Measurements from ENCODE around the gene IRF5.
"Not testable (repeated sequence)": the region's sequence is repeated elsewhere in the genome, so short reads cannot be mapped to it uniquely, and the experiment has no call there.

IRF5 gene

DNA sequence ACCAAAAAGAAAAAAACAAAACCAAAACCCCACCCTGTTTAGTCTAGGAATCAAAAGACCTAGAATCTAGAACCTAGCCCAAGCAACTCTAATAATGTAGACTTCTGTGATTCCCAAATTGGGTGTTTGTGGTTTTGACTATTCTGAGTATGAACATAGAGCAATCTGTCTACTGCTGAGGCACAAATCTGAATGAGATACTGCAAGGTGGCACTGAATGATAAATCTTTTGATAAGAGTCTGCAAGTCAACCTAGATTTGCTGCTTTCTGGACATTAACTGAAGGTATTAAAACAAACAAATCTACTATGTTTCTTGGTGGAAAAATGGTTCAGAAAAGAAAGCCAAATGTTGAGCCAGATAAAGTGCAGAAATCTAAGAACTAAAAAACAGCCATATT lies 50.6 kb downstream of the IRF5 start:
- H3K4me1 ChIP-seq (ENCODE audit: insufficient read depth, poor library complexity, severe bottlenecking), result no peaks in the 10 kb centered on the region
- DNase-seq (ENCODE audit: low spot score) (no peak), ATAC-seq (ENCODE audit: low read depth) (no peak)
- no peak overlapping the region for H3K4me3 ChIP-seq (ENCODE audit: severe bottlenecking)
- TF ChIP-seq, protein P1, sequence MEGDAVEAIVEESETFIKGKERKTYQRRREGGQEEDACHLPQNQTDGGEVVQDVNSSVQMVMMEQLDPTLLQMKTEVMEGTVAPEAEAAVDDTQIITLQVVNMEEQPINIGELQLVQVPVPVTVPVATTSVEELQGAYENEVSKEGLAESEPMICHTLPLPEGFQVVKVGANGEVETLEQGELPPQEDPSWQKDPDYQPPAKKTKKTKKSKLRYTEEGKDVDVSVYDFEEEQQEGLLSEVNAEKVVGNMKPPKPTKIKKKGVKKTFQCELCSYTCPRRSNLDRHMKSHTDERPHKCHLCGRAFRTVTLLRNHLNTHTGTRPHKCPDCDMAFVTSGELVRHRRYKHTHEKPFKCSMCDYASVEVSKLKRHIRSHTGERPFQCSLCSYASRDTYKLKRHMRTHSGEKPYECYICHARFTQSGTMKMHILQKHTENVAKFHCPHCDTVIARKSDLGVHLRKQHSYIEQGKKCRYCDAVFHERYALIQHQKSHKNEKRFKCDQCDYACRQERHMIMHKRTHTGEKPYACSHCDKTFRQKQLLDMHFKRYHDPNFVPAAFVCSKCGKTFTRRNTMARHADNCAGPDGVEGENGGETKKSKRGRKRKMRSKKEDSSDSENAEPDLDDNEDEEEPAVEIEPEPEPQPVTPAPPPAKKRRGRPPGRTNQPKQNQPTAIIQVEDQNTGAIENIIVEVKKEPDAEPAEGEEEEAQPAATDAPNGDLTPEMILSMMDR (IDR thresholded peaks at IDR 0.05; ENCODE audit: poor library complexity, severe bottlenecking), result no peak
- no peaks in the 10 kb centered on the region for H3K9me3 ChIP-seq (ENCODE audit: severe bottlenecking)
- H3K36me3 ChIP-seq (ENCODE audit: low read depth), result peaks cover 97% of the 10 kb centered on the region
- no peaks in the 10 kb centered on the region for H3K27me3 ChIP-seq (ENCODE audit: insufficient read depth, poor library complexity, severe bottlenecking)
- no peak overlapping the region for H3K27ac ChIP-seq (ENCODE audit: poor library complexity, severe bottlenecking)

DNA sequence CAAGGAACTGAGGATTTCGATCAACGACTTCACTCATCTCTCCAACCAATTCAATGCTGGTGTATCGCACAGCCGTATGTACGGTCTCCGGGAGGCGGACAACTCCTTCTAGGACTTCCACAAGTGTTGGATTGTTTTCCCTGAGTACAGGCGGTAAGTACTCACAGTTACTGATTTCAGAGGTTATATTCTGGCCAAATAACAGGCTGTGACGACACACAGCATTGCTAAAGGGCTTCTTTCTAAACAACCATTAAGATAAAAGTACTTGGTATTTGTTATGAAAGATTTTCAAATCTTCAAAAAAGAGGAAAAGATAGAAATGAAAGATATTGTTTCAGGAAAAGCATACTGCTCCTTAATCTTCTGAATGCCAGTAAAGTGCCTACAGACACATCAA lies 52.2 kb downstream of the IRF5 start:
- H3K36me3 ChIP-seq (ENCODE audit: low read depth), result peaks cover 88% of the 10 kb centered on the region
- H3K4me1 ChIP-seq (ENCODE audit: insufficient read depth, poor library complexity, severe bottlenecking), result no peaks in the 10 kb centered on the region
- no peak overlapping the region for H3K27ac ChIP-seq (ENCODE audit: poor library complexity, severe bottlenecking)
- ATAC-seq (ENCODE audit: low read depth), result no peak
- TF ChIP-seq, protein P1 (IDR thresholded peaks at IDR 0.05; ENCODE audit: poor library complexity, severe bottlenecking), result no peak
- no peaks in the 10 kb centered on the region for H3K9me3 ChIP-seq (ENCODE audit: severe bottlenecking)
- no peak overlapping the region for H3K4me3 ChIP-seq (ENCODE audit: severe bottlenecking)
- no peaks in the 10 kb centered on the region for H3K27me3 ChIP-seq (ENCODE audit: insufficient read depth, poor library complexity, severe bottlenecking)
- no peak for DNase-seq (ENCODE audit: low spot score)

DNA sequence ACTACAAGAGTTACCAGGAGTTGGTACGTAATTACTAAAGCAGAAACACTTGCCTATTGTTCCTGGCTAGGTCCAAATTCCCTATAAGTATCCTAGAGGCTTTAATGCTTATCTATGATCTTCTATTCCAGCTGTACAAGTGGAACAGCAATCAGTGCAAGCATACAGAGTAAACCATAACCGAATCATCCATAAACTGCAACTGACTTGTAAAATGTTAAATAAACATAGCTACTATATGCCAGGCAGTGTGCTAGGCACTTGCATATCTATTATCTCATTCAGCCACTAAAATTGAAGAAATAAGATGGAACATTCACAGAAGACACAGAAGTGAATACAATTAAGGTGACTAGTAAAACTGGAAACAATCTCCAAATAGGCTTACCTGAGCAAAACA lies 55.7 kb downstream of the IRF5 start:
- Histone ChIP-seq H3K4me1 (ENCODE audit: insufficient read depth, poor library complexity, severe bottlenecking) (no peaks in the 10 kb centered on the region), H3K27ac (ENCODE audit: poor library complexity, severe bottlenecking) (no peak overlapping the region), H3K27me3 (ENCODE audit: insufficient read depth, poor library complexity, severe bottlenecking) (no peaks in the 10 kb centered on the region), H3K4me3 (ENCODE audit: severe bottlenecking) (no peak overlapping the region), H3K36me3 (ENCODE audit: low read depth) (peaks cover 85% of the 10 kb centered on the region), H3K9me3 (ENCODE audit: severe bottlenecking) (no peaks in the 10 kb centered on the region)
- TF ChIP-seq, protein P1 (IDR thresholded peaks at IDR 0.05; ENCODE audit: poor library complexity, severe bottlenecking), result no peak
- ATAC-seq (ENCODE audit: low read depth), result no peak
- no peak for DNase-seq (ENCODE audit: low spot score)

DNA sequence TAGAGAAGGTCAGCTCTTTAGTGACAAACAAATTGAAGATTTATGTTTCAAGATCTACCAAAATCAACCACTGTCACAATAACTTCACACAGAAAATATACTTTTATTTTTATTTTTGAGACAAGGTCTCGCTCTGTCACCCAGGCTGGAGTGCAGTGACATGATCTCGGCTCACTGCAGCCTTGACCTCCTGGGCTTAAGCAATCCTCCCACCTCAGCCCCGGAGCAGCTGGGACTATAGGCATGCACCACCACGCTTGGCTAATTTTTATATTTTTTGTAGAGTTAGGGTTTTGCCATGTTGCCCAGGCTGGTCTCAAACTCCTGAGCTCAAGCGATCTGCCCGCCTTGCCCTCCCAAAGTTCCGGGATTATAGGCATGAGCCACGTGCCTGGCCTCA lies 56.8 kb downstream of the IRF5 start:
- not testable (repeated sequence) for H3K27ac ChIP-seq (ENCODE audit: poor library complexity, severe bottlenecking); H3K4me3 ChIP-seq (ENCODE audit: severe bottlenecking); DNase-seq (ENCODE audit: low spot score); H3K27me3 ChIP-seq (ENCODE audit: insufficient read depth, poor library complexity, severe bottlenecking); H3K9me3 ChIP-seq (ENCODE audit: severe bottlenecking); ATAC-seq (ENCODE audit: low read depth); H3K4me1 ChIP-seq (ENCODE audit: insufficient read depth, poor library complexity, severe bottlenecking)
- peaks cover 82% of the 10 kb centered on the region for H3K36me3 ChIP-seq (ENCODE audit: low read depth)

DNA sequence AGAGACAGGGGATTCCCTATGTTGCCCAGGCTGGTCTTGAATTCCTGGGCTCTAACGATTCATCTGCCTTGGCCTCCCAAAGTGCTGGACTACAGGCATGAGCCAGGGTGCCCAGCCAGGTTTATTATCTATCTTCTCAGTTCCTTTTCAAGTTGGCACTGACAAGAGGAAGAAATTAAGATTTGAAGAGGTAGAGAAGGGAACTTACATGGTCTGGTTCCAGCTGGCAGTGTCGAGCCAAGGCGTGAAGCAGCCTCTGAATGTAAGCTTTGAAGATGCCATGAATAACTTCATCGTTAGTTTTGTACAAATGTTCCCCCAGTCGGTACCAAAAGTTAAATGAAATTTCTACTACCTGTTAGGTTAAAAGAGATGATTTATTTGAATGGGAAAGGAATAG lies 59.5 kb downstream of the IRF5 start:
- Histone ChIP-seq H3K4me1 (ENCODE audit: insufficient read depth, poor library complexity, severe bottlenecking) (no peaks in the 10 kb centered on the region), H3K4me3 (ENCODE audit: severe bottlenecking) (no peak overlapping the region), H3K9me3 (ENCODE audit: severe bottlenecking) (no peaks in the 10 kb centered on the region), H3K36me3 (ENCODE audit: low read depth) (peaks cover 82% of the 10 kb centered on the region), H3K27me3 (ENCODE audit: insufficient read depth, poor library complexity, severe bottlenecking) (no peaks in the 10 kb centered on the region), H3K27ac (ENCODE audit: poor library complexity, severe bottlenecking) (no peak overlapping the region)
- ATAC-seq (ENCODE audit: low read depth), result no peak
- TF ChIP-seq, protein P1 (IDR thresholded peaks at IDR 0.05; ENCODE audit: poor library complexity, severe bottlenecking), result no peak
- no peak for DNase-seq (ENCODE audit: low spot score)

Measured in RWPE2 (cell line).